EH (cell line): ENCODE measurements around the gene ERP29.
"Not testable (repeated sequence)": the region's sequence is repeated elsewhere in the genome, so short reads cannot be mapped to it uniquely, and the experiment has no call there.

ENCODE experiments used
- DNase-seq: peaks from one replicate; pipeline ENCODE4 v3.0.0-alpha.2; 2015; ENCODE audit warnings: low read depth

The ERP29 gene

GRCh38 chr12:112036614-112037013 lies 23.4 kb downstream of the ERP29 start:
- not testable (repeated sequence) for DNase-seq

GRCh38 chr12:112046003-112046402 lies 32.8 kb downstream of the ERP29 start:
- DNase-seq: no peak

- DNase-seq: no peak
Observed at GRCh38 chr12:112049351-112049750, 36.1 kb downstream of the ERP29 start.

GRCh38 chr12:112061137-112061536 lies 47.9 kb downstream of the ERP29 start:
- no peak for DNase-seq

- DNase-seq: no peak
Observed at GRCh38 chr12:112063273-112063672, 50.0 kb downstream of the ERP29 start.

- no peak for DNase-seq
Observed at GRCh38 chr12:112066566-112066965, 53.3 kb downstream of the ERP29 start.
